K562 (cell line): ENCODE data around the gene TAGLN3. TPM values are rescaled to one million over a fixed set of nuclear protein-coding genes. Genes with fewer than 3 reads are reported as not detected.

Experiments
- ATAC-seq: fragments of 200-7000 bp; cut with Tn5 transposase; 3 replicates; pipeline ENCODE4 v1.9.1; 2020; ENCODE audit warnings: moderate library complexity
- BruUV-seq: library from RNA; stranded (reverse); fragments of 400-500 nt; replicated peaks from 2 replicates; lab custom pipeline; 2021; lab: Mats Ljungman, UMichigan
- CTCF ChIA-PET: fragments of 300-600 bp; formaldehyde crosslinking; extraction: SDS; loops from one replicate; lab custom pipeline; 2021; ENCODE audit warnings: low intra/inter-chr PET ratio; lab: Yijun Ruan, JAX
- POLR2A ChIA-PET: fragments of 300-600, 350-650 bp; sonication (Branson Sonifier 250); formaldehyde crosslinking; extraction: SDS; loops from one replicate; lab custom pipeline; 2021; ENCODE audit warnings: antibody characterized with exemption, inconsistent platforms; lab: Yijun Ruan, JAX
- DNase-seq, 4 experiments: peaks; one replicate each; pipeline versions ENCODE4 v3.0.0 to v3.0.0-alpha.2; 2011 to 2018; ENCODE audit warnings: low spot score in 3 of 4, mixed read lengths in 3 of 4; ENCODE audit errors: extremely low read depth in 1 of 4
- FAIRE-seq: peaks from 2 replicates; lab custom pipeline; 2011; peaks lifted over from hg19 to GRCh38; lab: Jason Lieb, UNC
- H2AFZ ChIP-seq: 2 replicates; pipeline ENCODE4 v1.6.0; 2011; ENCODE audit warnings: low read depth, low read length, control low read depth, inconsistent platforms
- H3K27ac ChIP-seq: fragments of 200-600 bp; 3 replicates; pipeline ENCODE4 v1.8.0; 2011; ENCODE audit warnings: low read depth, mild to moderate bottlenecking, control low read depth, inconsistent platforms, low read length, moderate library complexity, mixed read lengths; ENCODE audit errors: extremely low read depth
- H3K27me3 ChIP-seq, 2 experiments: fragments of 300-600 bp in 1 of 2; 2 replicates in 1 of 2; 3 replicates in 1 of 2; pipeline versions ENCODE4 v1.6.0 to v1.8.0; 2011; ENCODE audit warnings: inconsistent platforms in 2 of 2, low read length in 2 of 2, mild to moderate bottlenecking in 1 of 2, mixed read lengths in 1 of 2, moderate library complexity in 1 of 2; ENCODE audit not compliant: control insufficient read depth in 2 of 2, insufficient read depth in 2 of 2
- H3K36me3 ChIP-seq: fragments of 300-600 bp; 3 replicates; pipeline ENCODE4 v1.8.0; 2011; ENCODE audit warnings: mild to moderate bottlenecking, low read length, inconsistent platforms; ENCODE audit not compliant: control insufficient read depth, insufficient read depth
- H3K4me1 ChIP-seq, 2 experiments: fragments of 200-600 bp in 1 of 2; replicated peaks in 1 of 2; 2 replicates in 1 of 2; 3 replicates in 1 of 2; pipeline versions ENCODE4 v1.5.1 to v1.8.0; 2011; ENCODE audit warnings: inconsistent platforms in 2 of 2, low read length in 2 of 2, mild to moderate bottlenecking in 1 of 2, mixed read lengths in 1 of 2, moderate library complexity in 1 of 2; ENCODE audit not compliant: control insufficient read depth in 2 of 2, insufficient read depth in 2 of 2
- H3K4me2 ChIP-seq: 2 replicates; pipeline ENCODE4 v1.6.1; 2011; ENCODE audit warnings: low read length, control low read depth, inconsistent platforms, mixed read lengths; ENCODE audit not compliant: insufficient read depth
- H3K4me3 ChIP-seq: fragments of 200-600 bp; sonication (generic), shearing (Covaris generic); 2 replicates; pipeline ENCODE4 v1.5.1; 2016; ENCODE audit warnings: control low read depth, inconsistent platforms
- H3K79me2 ChIP-seq: fragments of 200-600 bp; 3 replicates; pipeline ENCODE4 v1.8.0; 2011; ENCODE audit warnings: low read length, inconsistent platforms; ENCODE audit not compliant: control insufficient read depth, insufficient read depth
- H3K9ac ChIP-seq, 2 experiments: 2 replicates each; pipeline versions ENCODE4 v1.6.0 to v1.6.1; 2011; ENCODE audit warnings: low read depth in 2 of 2, low read length in 2 of 2, control low read depth in 1 of 2, inconsistent platforms in 1 of 2, mild to moderate bottlenecking in 1 of 2, mixed read lengths in 1 of 2; ENCODE audit not compliant: insufficient read depth in 1 of 2
- H3K9me1 ChIP-seq: one replicate; pipeline ENCODE4 v1.6.0; 2011; ENCODE audit warnings: inconsistent platforms, mild to moderate bottlenecking, low read length, moderate library complexity; ENCODE audit not compliant: control insufficient read depth, insufficient read depth
- H3K9me3 ChIP-seq: replicated peaks from 2 replicates; pipeline ENCODE4 v1.5.1; 2011; ENCODE audit warnings: low read depth, low read length, inconsistent platforms; ENCODE audit not compliant: control insufficient read depth, insufficient read depth
- H4K20me1 ChIP-seq: replicated peaks from 2 replicates; pipeline ENCODE4 v1.6.1; 2011; ENCODE audit warnings: low read length, inconsistent platforms, mixed read lengths; ENCODE audit not compliant: control insufficient read depth, insufficient read depth
- CBFB ChIP-seq: sonication (generic); formaldehyde crosslinking; IDR thresholded peaks from 2 replicates; pipeline ENCODE4 v1.4.0; 2020; ENCODE audit warnings: mild to moderate bottlenecking, missing genetic modification reagents
- CCAR2 ChIP-seq: fragments of 200-400 bp; formaldehyde crosslinking; IDR thresholded peaks from 2 replicates; pipeline ENCODE4 v1.6.1; 2017; ENCODE audit warnings: mild to moderate bottlenecking, low read depth, low read length
- GABPB1 ChIP-seq: sonication (generic); formaldehyde crosslinking; IDR thresholded peaks from 2 replicates; pipeline ENCODE4 v1.8.0; 2022; ENCODE audit warnings: mild to moderate bottlenecking, missing genetic modification reagents
- GATAD2A ChIP-seq: fragments of 450-650 bp; IDR thresholded peaks from 2 replicates; pipeline ENCODE4 v1.6.1; 2017
- HDGF ChIP-seq: fragments of 450-650 bp; IDR thresholded peaks from 2 replicates; pipeline ENCODE4 v1.6.1; 2016
- KLF16 ChIP-seq: IDR thresholded peaks from 2 replicates; pipeline ENCODE4 v1.6.1; 2016; ENCODE audit warnings: antibody characterized with exemption
- L3MBTL2 ChIP-seq: fragments of 450-650 bp; IDR thresholded peaks from 2 replicates; pipeline ENCODE4 v1.6.1; 2016; ENCODE audit warnings: mild to moderate bottlenecking, moderate library complexity
- PRPF4 ChIP-seq: fragments of 200-400 bp; formaldehyde crosslinking; IDR thresholded peaks from one replicate; pipeline ENCODE4 v1.6.1; 2017; ENCODE audit warnings: low read length, low read depth, mild to moderate bottlenecking; ENCODE audit not compliant: insufficient read depth, poor library complexity, severe bottlenecking
- ZBTB17 ChIP-seq: fragments of 450-650 bp; formaldehyde crosslinking; IDR thresholded peaks from 2 replicates; pipeline ENCODE4 v1.4.0; 2020; ENCODE audit warnings: mild to moderate bottlenecking
- WGBS: fragments of 100-300 bp; shearing (Covaris generic); methylation state at CpG from one replicate; pipeline ENCODE4 v1.1.6; 2016; ENCODE audit warnings: low coverage, mixed read lengths; ENCODE audit not compliant: insufficient coverage; ENCODE audit errors: missing lambda C conversion rate; 5-methylcytosine and 5-hydroxymethylcytosine counted together
- in situ Hi-C: fragments of 300-500 bp; cut with MboI; formaldehyde crosslinking; loops from 4 replicates; pipeline ENCODE4 v1.15.0; 2018; ENCODE audit warnings: inconsistent platforms, mixed read lengths
- intact Hi-C: fragments of 100-400 bp; cut with micrococcal nuclease; formaldehyde crosslinking; loops from 2 replicates; pipeline ENCODE4 v1.14.2; 2022
- polyA plus RNA-seq, 8 experiments: library from polyadenylated mRNA; depleted of rRNA in 4 of 8; stranded (reverse) in 5 of 8; unstranded in 3 of 8; fragments of >200 nt; fragmentation: Nextera tagmentation in 2 of 8; fragmentation: Illumina TruSeq in 1 of 8; extraction: Ambion mirVana in 2 of 8; extraction: Trizol in 1 of 8; gene quantifications; 2 replicates each; pipeline versions ENCODE4 v1.2.1 to v1.2.3, GENCODE V29; 2011 to 2014; ENCODE audit warnings: inconsistent platforms in 1 of 8, missing spikeins in 1 of 8
- total RNA-seq, 7 experiments: library from RNA; depleted of rRNA in 6 of 7; stranded (reverse); fragments of >200 nt in 6 of 7; fragmentation: Illumina TruSeq in 2 of 7; extraction: Trizol in 2 of 7; gene quantifications; 2 replicates each; pipeline versions ENCODE4 v1.2.1 to v1.2.3, GENCODE V29; 2011 to 2021; ENCODE audit warnings: low replicate concordance in 1 of 7
- TF ChIP-seq, protein P1 (sequence below): fragments of 200-400 bp; formaldehyde crosslinking; IDR thresholded peaks from 2 replicates; pipeline ENCODE4 v1.6.1; 2017; ENCODE audit warnings: mild to moderate bottlenecking, low read depth, low read length, moderate library complexity
- TF ChIP-seq, protein P2 (sequence below): fragments of 450-650 bp; IDR thresholded peaks from 2 replicates; pipeline ENCODE4 v1.6.1; 2016; ENCODE audit warnings: missing biosample characterization, missing genetic modification characterization
- TF ChIP-seq, protein P3 (sequence below), 2 experiments: fragments of 250-450 bp in 1 of 2; fragments of 450-650 bp in 1 of 2; sonication (Bioruptor Pico) in 1 of 2; IDR thresholded peaks; 2 replicates each; pipeline versions ENCODE4 v1.6.1 to v1.8.0; 2016 to 2021; ENCODE audit warnings: mild to moderate bottlenecking in 2 of 2, moderate library complexity in 2 of 2, missing compliant biosample characterization in 1 of 2, missing genetic modification characterization in 1 of 2
- TF ChIP-seq, protein P4 (sequence below): fragments of 250-450 bp; sonication (Bioruptor Pico); IDR thresholded peaks from 2 replicates; pipeline ENCODE4 v1.5.0; 2022; ENCODE audit warnings: mild to moderate bottlenecking

The TAGLN3 gene
- total and polyA plus RNA-seq, 9 of the 15 experiments (the other 6 are each of a cell fraction or from before 2014, with no cell fraction given): 0.06 TPM; not detected in 7

DNA sequence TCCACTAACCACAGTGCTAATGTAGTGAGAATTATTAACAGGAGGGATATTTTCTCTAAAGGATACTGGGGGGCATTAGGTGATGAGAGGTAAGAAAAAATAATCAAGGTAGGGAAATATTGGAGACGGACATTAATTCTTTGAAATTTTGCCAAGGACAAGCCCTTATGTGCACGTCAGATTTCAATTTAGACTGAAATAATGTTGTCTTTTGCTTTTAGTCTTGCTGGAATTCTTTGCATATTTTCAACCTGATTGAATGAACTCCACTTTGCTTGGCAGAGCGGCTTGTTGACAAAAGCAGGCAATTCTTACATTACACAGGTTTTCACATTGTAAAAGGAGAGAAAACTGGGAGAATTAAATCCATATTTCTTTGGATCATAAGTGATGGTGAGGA, 62.4 kb downstream of the TAGLN3 start:
- Histone ChIP-seq H4K20me1 (no peaks in the 10 kb centered on the region), H3K9ac (no peak overlapping the region), H3K9me1 (no peaks in the 10 kb centered on the region), H3K79me2 (no peaks in the 10 kb centered on the region), H3K4me3 (no peak overlapping the region), H3K36me3 (no peaks in the 10 kb centered on the region), H3K9me3 (no peaks in the 10 kb centered on the region), H3K27me3 (no peaks in the 10 kb centered on the region), H3K4me2 (no peak overlapping the region), H3K4me1 (no peaks in the 10 kb centered on the region), H3K27ac (no peak overlapping the region), H2AFZ (no peak overlapping the region)
- FAIRE-seq (no peak), ATAC-seq (no peak), DNase-seq (no peak)
- TF ChIP-seq ZBTB17 (CRISPR knock-in tag) (no peak), L3MBTL2 (no peak), GATAD2A (no peak), CBFB (CRISPR knock-in tag) (no peak), PRPF4 (no peak), CCAR2 (no peak), GABPB1 (CRISPR knock-in tag) (no peak), HDGF (no peak), KLF16 (no peak)
- TF ChIP-seq, protein P1, sequence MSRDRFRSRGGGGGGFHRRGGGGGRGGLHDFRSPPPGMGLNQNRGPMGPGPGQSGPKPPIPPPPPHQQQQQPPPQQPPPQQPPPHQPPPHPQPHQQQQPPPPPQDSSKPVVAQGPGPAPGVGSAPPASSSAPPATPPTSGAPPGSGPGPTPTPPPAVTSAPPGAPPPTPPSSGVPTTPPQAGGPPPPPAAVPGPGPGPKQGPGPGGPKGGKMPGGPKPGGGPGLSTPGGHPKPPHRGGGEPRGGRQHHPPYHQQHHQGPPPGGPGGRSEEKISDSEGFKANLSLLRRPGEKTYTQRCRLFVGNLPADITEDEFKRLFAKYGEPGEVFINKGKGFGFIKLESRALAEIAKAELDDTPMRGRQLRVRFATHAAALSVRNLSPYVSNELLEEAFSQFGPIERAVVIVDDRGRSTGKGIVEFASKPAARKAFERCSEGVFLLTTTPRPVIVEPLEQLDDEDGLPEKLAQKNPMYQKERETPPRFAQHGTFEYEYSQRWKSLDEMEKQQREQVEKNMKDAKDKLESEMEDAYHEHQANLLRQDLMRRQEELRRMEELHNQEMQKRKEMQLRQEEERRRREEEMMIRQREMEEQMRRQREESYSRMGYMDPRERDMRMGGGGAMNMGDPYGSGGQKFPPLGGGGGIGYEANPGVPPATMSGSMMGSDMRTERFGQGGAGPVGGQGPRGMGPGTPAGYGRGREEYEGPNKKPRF: no peak
- TF ChIP-seq, protein P2, sequence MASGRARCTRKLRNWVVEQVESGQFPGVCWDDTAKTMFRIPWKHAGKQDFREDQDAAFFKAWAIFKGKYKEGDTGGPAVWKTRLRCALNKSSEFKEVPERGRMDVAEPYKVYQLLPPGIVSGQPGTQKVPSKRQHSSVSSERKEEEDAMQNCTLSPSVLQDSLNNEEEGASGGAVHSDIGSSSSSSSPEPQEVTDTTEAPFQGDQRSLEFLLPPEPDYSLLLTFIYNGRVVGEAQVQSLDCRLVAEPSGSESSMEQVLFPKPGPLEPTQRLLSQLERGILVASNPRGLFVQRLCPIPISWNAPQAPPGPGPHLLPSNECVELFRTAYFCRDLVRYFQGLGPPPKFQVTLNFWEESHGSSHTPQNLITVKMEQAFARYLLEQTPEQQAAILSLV: no peak
- TF ChIP-seq, protein P3, sequence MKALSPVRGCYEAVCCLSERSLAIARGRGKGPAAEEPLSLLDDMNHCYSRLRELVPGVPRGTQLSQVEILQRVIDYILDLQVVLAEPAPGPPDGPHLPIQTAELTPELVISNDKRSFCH (CRISPR knock-in tag; IDR thresholded peaks at IDR 0.05): no peak
- TF ChIP-seq, protein P3 (tag; IDR thresholded peaks at IDR 0.05): no peak
- TF ChIP-seq, protein P4, sequence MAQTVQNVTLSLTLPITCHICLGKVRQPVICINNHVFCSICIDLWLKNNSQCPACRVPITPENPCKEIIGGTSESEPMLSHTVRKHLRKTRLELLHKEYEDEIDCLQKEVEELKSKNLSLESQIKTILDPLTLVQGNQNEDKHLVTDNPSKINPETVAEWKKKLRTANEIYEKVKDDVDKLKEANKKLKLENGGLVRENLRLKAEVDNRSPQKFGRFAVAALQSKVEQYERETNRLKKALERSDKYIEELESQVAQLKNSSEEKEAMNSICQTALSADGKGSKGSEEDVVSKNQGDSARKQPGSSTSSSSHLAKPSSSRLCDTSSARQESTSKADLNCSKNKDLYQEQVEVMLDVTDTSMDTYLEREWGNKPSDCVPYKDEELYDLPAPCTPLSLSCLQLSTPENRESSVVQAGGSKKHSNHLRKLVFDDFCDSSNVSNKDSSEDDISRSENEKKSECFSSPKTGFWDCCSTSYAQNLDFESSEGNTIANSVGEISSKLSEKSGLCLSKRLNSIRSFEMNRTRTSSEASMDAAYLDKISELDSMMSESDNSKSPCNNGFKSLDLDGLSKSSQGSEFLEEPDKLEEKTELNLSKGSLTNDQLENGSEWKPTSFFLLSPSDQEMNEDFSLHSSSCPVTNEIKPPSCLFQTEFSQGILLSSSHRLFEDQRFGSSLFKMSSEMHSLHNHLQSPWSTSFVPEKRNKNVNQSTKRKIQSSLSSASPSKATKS: no peak
- WGBS: 0% methylated on average over 3 of the region's 3 CpGs
- in situ Hi-C loops: no loop called here
- intact Hi-C loops: no loop called here
- CTCF ChIA-PET: no interaction called here
- no TSS peak for BruUV-seq
- POLR2A ChIA-PET: no interaction called here
